HCT116 (cell line): Measurements from ENCODE around the gene DOCK11. TPM values are rescaled to one million over a fixed set of nuclear protein-coding genes. Genes with fewer than 3 reads are reported as not detected.

Experiments
- ATAC-seq: fragments of 200-7000 bp; cut with Tn5 transposase; 2 replicates; pipeline ENCODE4 v1.9.1; 2020; ENCODE audit warnings: mild to moderate bottlenecking, moderate library complexity
- BruUV-seq: library from RNA; stranded (reverse); fragments of 400-500 nt; replicated peaks from 2 replicates; lab custom pipeline; 2021; lab: Mats Ljungman, UMichigan
- CTCF ChIA-PET: fragments of 300-600 bp; sonication (Branson Sonifier 250); formaldehyde crosslinking; loops from one replicate; lab custom pipeline; 2021; ENCODE audit warnings: antibody characterized with exemption; lab: Charles Lee
- POLR2A ChIA-PET: fragments of 300-600, 350-600 bp; sonication (Branson Sonifier 250); formaldehyde crosslinking; loops from one replicate; lab custom pipeline; 2021; ENCODE audit warnings: antibody characterized with exemption; lab: Charles Lee
- RAD21 ChIA-PET, 2 experiments: fragments of 300-600 bp; sonication (Branson Sonifier 250); formaldehyde crosslinking; loops; one replicate each; lab custom pipeline; 2023; ENCODE audit warnings: low total read pairs in 2 of 2; ENCODE audit not compliant: uncharacterized antibody in 2 of 2, unreplicated experiment in 2 of 2, low non-redundant PET in 1 of 2; lab: Charles Lee
- DNase-seq: peaks from one replicate; pipeline ENCODE4 v3.0.0-alpha.2; 2010; ENCODE audit warnings: low read depth, low spot score
- H2AFZ ChIP-seq: fragments of 200-600 bp; shearing (Covaris generic), sonication (generic); 2 replicates; pipeline ENCODE4 v1.6.1; 2017; ENCODE audit warnings: low read depth, mixed run types, mixed read lengths, antibody characterized with exemption, low read length; ENCODE audit not compliant: poor library complexity, severe bottlenecking
- H3K27ac ChIP-seq: 2 replicates; pipeline ENCODE4 v1.5.1; 2012; ENCODE audit warnings: low read depth, low read length
- H3K27me3 ChIP-seq: fragments of 200-600 bp; sonication (generic); 2 replicates; pipeline ENCODE4 v1.6.1; 2016; ENCODE audit warnings: mixed run types, low read length, mixed read lengths; ENCODE audit not compliant: insufficient read depth
- H3K36me3 ChIP-seq, 2 experiments: fragments of 200-500 bp in 1 of 2; fragments of 200-600 bp in 1 of 2; sonication (Bioruptor generic) in 1 of 2; sonication (generic) in 1 of 2; 2 replicates each; pipeline versions ENCODE4 v1.5.1 to v1.6.1; 2014 to 2016; ENCODE audit warnings: low read length in 2 of 2, inconsistent platforms in 1 of 2, mixed read lengths in 1 of 2, mixed run types in 1 of 2; ENCODE audit not compliant: insufficient read depth in 2 of 2, control insufficient read depth in 1 of 2
- H3K4me1 ChIP-seq, 2 experiments: fragments of 200-600 bp in 1 of 2; sonication (generic) in 1 of 2; 2 replicates each; pipeline versions ENCODE4 v1.5.1 to v1.6.1; 2012 to 2017; ENCODE audit warnings: low read length in 2 of 2, inconsistent platforms in 1 of 2, mild to moderate bottlenecking in 1 of 2, mixed read lengths in 1 of 2, mixed run types in 1 of 2, moderate library complexity in 1 of 2; ENCODE audit not compliant: insufficient read depth in 2 of 2, control insufficient read depth in 1 of 2
- H3K4me2 ChIP-seq: fragments of 200-600 bp; sonication (generic); 2 replicates; pipeline ENCODE4 v1.6.1; 2017; ENCODE audit warnings: mixed run types, low read length, mixed read lengths
- H3K4me3 ChIP-seq, 2 experiments: fragments of 200-600 bp in 1 of 2; sonication (generic) in 1 of 2; replicated peaks in 1 of 2; 2 replicates each; pipeline ENCODE4 v1.5.1; 2011 to 2016; ENCODE audit warnings: low read length in 2 of 2, control low read depth in 1 of 2, low read depth in 1 of 2, mild to moderate bottlenecking in 1 of 2, mixed read lengths in 1 of 2, mixed run types in 1 of 2
- H3K79me2 ChIP-seq: fragments of 200-600 bp; sonication (generic); 2 replicates; pipeline ENCODE4 v1.6.1; 2017; ENCODE audit warnings: mild to moderate bottlenecking, mixed run types, low read length, moderate library complexity, mixed read lengths; ENCODE audit not compliant: insufficient read depth
- H3K9ac ChIP-seq: fragments of 200-600 bp; sonication (generic); 2 replicates; pipeline ENCODE4 v1.6.1; 2016; ENCODE audit warnings: low read length, mixed read lengths
- H3K9me2 ChIP-seq: fragments of 200-600 bp; sonication (generic), shearing (Covaris generic); 2 replicates; pipeline ENCODE4 v1.6.1; 2017; ENCODE audit warnings: mixed run types, mild to moderate bottlenecking, moderate library complexity; ENCODE audit not compliant: insufficient read depth
- H3K9me3 ChIP-seq, 2 experiments: fragments of 200-500 bp in 1 of 2; fragments of 200-600 bp in 1 of 2; sonication (Bioruptor generic) in 1 of 2; sonication (generic) in 1 of 2; 2 replicates each; pipeline ENCODE4 v1.6.1; 2014 to 2017; ENCODE audit warnings: low read length in 2 of 2, mixed read lengths in 2 of 2, inconsistent platforms in 1 of 2, low read depth in 1 of 2, mild to moderate bottlenecking in 1 of 2, mixed run types in 1 of 2, moderate library complexity in 1 of 2; ENCODE audit not compliant: control insufficient read depth in 1 of 2, insufficient read depth in 1 of 2
- H4K20me1 ChIP-seq: fragments of 200-600 bp; sonication (generic), shearing (Covaris generic); 2 replicates; pipeline ENCODE4 v1.6.1; 2017; ENCODE audit warnings: mixed run types, mild to moderate bottlenecking, moderate library complexity; ENCODE audit not compliant: insufficient read depth
- CBX3 ChIP-seq: IDR thresholded peaks from 2 replicates; pipeline ENCODE4 v1.6.1; 2012; ENCODE audit warnings: low read depth
- FOSL1 ChIP-seq: IDR thresholded peaks from 2 replicates; pipeline ENCODE4 v1.6.1; 2012; ENCODE audit warnings: low read depth
- JUND ChIP-seq: IDR thresholded peaks from 2 replicates; pipeline ENCODE4 v1.6.1; 2012
- POLR2A ChIP-seq: IDR thresholded peaks from 2 replicates; pipeline ENCODE4 v1.7.0; 2011; ENCODE audit warnings: borderline replicate concordance; ENCODE audit not compliant: insufficient read depth, insufficient read length; ENCODE audit errors: extremely low read depth
- POLR2AphosphoS5 ChIP-seq: IDR thresholded peaks from 2 replicates; pipeline ENCODE4 v1.6.1; 2011; ENCODE audit warnings: mild to moderate bottlenecking, low read depth, low read length, moderate library complexity
- RAD21 ChIP-seq: IDR thresholded peaks from 2 replicates; pipeline ENCODE4 v1.6.1; 2012; ENCODE audit warnings: low read depth, mild to moderate bottlenecking
- TCF7L2 ChIP-seq: IDR thresholded peaks from 2 replicates; pipeline ENCODE4 v1.7.0; 2011; ENCODE audit warnings: borderline replicate concordance, inconsistent platforms; ENCODE audit not compliant: insufficient read depth, insufficient read length; ENCODE audit errors: extremely low read depth
- ZFX ChIP-seq: fragments of 450-650 bp; IDR thresholded peaks from 2 replicates; pipeline ENCODE4 v1.6.1; 2017
- intact Hi-C: fragments of 100-400 bp; cut with micrococcal nuclease; formaldehyde crosslinking; loops from 2 replicates; pipeline ENCODE4 v1.10.0; 2022
- total RNA-seq: library from RNA; stranded (reverse); gene quantifications from one replicate; pipeline ENCODE4 v1.2.1, GENCODE V29; 2021; ENCODE audit not compliant: unreplicated experiment
- TF ChIP-seq, protein P1 (sequence below): IDR thresholded peaks from 2 replicates; pipeline ENCODE4 v1.6.1; 2011; ENCODE audit warnings: mild to moderate bottlenecking, low read length, moderate library complexity; ENCODE audit not compliant: insufficient replicate concordance; ENCODE audit errors: extremely low read depth

Gene DOCK11
- total RNA-seq, 1 experiment from 2014 or later, result 0.59 TPM

GRCh38 chrX:118493016-118493415 lies 2.6 kb upstream of the DOCK11 start:
- Histone ChIP-seq H2AFZ (no peak overlapping the region), H4K20me1 (no peaks in the 10 kb centered on the region), H3K9ac (no peak overlapping the region), H3K4me2 (no peak overlapping the region), H3K9me2 (no peaks in the 10 kb centered on the region), H3K27ac (no peak overlapping the region), H3K4me3 (no peak overlapping the region), H3K36me3 (no peaks in the 10 kb centered on the region), H3K79me2 (no peaks in the 10 kb centered on the region), H3K9me3 (no peaks in the 10 kb centered on the region), H3K4me1 (peaks cover 3 to 9% of the 10 kb centered on the region in 2 experiments; a peak in 1 of 4 replicates), H3K27me3 (no peaks in the 10 kb centered on the region; the same call in 1 of the 2 replicates)
- TF ChIP-seq TCF7L2, result no peak
- TF ChIP-seq POLR2AphosphoS5, result no peak
- no peak for TF ChIP-seq FOSL1
- no peak for TF ChIP-seq ZFX
- no peak for TF ChIP-seq JUND
- TF ChIP-seq, protein P1, sequence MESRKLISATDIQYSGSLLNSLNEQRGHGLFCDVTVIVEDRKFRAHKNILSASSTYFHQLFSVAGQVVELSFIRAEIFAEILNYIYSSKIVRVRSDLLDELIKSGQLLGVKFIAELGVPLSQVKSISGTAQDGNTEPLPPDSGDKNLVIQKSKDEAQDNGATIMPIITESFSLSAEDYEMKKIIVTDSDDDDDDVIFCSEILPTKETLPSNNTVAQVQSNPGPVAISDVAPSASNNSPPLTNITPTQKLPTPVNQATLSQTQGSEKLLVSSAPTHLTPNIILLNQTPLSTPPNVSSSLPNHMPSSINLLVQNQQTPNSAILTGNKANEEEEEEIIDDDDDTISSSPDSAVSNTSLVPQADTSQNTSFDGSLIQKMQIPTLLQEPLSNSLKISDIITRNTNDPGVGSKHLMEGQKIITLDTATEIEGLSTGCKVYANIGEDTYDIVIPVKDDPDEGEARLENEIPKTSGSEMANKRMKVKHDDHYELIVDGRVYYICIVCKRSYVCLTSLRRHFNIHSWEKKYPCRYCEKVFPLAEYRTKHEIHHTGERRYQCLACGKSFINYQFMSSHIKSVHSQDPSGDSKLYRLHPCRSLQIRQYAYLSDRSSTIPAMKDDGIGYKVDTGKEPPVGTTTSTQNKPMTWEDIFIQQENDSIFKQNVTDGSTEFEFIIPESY, result no peak
- no peak for TF ChIP-seq RAD21
- TF ChIP-seq POLR2A, result no peak
- TF ChIP-seq CBX3, result no peak
- ChIA-PET RAD21 (no interaction called here), POLR2A (no interaction called here), CTCF (no interaction called here)
- intact Hi-C loops, result no loop called here
- no TSS peak for BruUV-seq
- ATAC-seq (no peak), DNase-seq (no peak)
